Myocyte (in vitro differentiated cells): ENCODE data around the gene GPR152. TPM values are rescaled to one million over a fixed set of nuclear protein-coding genes. Genes with fewer than 3 reads are reported as not detected.
"Not testable (repeated sequence)": the region's sequence is repeated elsewhere in the genome, so short reads cannot be mapped to it uniquely, and the experiment has no call there.

Source experiments
- DNase-seq: peaks from one replicate; pipeline ENCODE4 v3.0.0-alpha.2; 2012; ENCODE audit warnings: low read depth
- total RNA-seq: library from RNA; depleted of rRNA; stranded (reverse); fragments of >200 nt; gene quantifications from 2 replicates; pipeline ENCODE4 v1.2.3, GENCODE V29; 2014

Gene GPR152
- total RNA-seq, 1 donor from 2014 or later, result not detected

DNA sequence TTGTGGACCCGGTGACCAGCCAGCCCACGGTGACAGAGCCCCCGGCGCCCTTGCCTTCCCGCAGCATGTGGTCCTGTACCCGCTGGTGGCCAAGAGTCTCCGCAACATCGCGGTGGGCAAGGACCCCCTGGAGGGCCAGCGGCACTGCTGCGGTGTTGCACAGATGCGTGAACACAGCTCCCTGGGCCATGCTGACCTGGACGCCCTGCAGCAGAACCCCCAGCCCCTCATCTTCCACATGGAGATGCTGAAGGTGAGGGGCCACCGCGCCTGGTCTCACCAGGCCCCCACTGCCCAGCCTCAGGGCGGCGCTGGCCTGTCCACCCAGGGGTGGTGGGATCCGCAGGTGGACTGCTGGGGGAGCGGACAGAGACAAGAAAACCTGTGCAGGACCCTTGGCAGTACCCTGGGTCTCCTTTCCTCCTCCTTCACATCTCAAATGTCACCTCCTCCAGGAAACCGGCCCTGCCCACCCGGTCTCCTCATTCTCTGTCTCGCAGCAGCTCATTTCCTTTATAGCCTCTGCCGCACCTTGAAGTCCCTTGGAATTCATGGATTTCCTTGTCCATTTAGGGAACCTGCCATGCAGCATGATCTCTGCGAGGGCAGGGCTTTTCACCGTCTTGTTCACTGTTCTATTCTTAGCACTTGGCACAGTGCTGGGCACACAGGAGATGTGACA, 36.8 kb upstream of the GPR152 start:
- DNase-seq, result no peak

DNA sequence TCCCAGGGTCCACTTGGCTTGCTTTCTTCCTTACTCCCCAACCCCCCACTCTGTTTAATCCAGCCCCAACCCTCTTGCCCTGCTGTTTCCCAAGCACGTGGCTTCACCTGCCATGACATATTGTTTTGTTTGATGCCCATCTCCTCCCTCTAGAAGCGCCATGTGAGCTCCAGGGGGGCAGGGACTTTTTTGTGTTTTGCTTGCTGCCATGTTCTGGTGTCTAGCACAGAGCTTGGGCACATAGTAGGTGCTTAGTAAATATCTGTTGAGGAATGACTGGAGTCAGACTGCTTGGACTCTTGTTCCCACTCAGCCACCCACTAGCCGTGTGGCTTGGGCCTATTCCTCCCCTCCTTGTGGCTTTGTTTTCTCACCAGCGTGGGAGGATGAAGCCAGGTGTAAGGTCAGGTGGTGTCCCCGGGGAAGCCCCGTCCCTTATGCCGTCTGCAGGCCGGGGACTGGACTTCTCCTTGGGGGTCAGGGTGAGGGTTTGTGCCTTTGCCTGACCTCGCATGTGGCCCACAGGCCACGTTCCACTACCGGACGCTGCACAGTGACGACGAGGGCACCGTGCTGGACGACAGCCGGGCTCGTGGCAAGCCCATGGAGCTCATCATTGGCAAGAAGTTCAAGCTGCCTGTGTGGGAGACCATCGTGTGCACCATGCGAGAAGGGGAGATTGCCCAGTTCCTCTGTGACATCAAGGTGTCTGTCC, 34.1 kb upstream of the GPR152 start:
- no peak for DNase-seq

DNA sequence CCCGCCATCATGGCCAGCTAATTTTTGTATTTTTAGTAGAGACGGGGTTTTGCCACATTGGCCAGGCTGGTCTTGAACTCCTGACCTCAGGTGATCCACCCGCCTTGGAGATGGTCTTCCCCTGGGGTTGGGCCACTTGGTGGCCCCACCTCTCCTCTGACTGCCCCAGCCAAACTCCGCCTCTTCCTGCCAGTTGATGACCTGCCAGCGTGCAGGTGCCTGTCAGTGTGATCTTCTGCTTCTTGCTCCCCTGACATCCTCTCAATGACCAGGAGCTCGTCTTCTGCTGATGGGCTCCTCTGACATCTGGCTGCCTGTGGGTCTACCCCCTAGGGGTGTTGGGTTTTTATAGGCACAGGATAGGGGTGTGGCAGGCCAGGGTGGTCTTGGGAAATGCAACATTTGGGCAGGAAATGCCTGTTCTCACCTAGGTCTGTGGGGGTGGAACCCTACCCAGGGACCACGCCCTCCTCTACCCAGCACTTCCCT, 33.4 kb upstream of the GPR152 start:
- not testable (repeated sequence) for DNase-seq

DNA sequence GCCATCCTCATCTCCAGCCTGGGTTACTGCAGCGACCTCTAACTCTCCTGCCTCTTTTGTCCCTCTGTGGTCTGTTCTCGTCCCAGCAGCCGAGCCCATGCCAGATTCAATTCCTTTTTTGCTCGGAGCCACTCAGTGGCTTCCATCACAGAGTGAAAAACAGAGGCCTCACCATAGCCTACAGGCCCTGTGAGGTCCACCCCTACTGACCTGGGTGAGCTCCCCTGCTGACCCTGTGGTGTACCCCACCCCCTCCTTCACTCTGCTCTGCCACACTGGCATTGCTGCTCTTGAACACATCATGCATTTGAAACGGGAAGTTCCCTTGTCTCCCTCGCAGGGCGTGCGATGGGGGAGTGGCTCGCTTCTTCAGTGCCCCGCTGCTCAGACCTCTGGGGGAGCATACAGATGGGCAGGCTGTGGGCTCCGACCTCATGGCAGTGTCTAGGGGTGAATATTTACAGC, 32.4 kb upstream of the GPR152 start:
- no peak for DNase-seq

DNA sequence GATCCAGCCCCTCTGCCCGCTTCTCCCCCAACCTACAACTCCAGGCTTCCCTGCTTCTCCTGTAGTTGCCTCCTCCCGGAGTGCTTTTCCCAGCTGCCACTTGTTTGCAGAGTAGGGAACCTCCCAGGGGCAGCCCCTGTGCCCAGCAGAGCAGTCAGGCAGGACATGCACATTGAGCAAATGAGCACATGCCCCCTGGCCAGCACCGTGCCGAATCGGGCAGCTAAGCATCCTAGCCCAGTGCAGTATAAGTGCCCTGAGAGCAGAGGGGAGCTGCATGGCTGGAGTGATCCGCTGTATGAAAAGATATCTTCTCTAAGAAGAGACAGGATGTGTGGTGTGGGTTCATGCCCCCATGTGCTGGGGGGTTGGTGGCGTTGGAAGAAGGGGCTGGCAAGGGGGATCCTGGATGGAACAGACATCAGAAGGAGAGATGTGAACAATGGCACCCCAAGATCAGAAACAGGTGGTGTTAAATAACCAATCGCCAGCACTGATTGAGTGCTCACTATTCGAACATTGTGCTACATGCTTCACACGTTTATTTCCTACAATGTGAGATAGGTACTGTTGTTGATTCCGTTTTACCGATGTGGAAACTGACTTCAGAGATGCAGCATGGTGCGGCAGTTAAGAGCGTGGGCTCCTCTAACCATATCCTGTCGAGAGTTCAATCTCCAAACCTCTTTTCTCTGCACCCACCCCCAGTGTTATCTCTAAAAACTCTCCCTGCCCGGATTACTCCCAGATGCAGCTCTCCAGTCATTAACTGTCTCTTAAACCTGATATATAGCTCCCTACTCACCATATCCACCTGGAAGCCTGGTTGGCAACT, 31.5 kb upstream of the GPR152 start:
- DNase-seq, result no peak

DNA sequence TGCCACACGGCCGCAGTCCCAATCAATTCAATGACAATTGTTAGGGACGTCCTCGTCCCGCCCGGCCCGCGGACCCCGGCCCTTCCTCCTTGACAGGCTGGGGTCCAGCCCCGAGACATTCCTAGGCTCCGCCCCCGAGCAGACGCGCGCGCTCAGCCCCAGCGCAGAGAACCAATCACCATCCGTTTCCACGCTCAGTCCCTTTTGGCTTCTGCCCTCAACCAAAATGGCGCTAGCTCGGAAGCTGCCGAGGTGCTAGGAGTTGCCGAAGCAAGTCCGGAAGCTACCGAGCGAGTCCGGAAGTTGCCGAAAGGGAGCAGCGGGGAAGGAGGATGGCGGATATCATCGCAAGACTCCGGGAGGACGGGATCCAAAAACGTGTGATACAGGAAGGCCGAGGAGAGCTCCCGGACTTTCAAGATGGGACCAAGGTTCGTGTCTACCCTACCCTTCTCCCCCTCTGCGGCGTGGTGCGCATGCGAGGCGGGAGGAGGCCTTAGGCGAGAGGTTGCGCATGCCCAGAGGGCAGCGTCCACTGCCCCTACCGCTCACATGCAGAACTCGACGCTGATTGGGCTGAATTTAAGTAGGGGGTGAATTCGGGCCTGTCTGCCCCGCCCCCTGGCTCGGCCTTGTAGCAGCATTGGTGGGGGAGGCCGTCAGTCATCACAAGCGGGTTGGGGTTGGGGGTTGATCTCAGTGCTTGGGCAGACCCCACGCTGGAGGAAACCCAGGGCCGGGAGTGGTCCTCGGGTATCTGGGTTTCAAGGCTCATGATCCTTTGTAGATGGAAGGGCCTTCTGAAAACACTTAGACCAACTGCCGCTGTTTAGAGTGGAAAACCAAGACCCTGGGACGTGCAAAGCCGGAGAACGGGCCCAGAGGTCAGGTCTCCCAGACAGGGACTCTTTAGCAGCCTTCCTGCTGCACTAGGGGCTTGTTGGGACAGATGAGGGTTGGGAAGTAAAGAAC, 30.6 kb upstream of the GPR152 start, which contains the start of gene AIP:
Gene AIP, plus strand, starts transcription at position 200 of the 972 bp plus-strand sequence. Its CDS starts 133 bp downstream, at position 333.
- DNase-seq, result peak; percentile 99

DNA sequence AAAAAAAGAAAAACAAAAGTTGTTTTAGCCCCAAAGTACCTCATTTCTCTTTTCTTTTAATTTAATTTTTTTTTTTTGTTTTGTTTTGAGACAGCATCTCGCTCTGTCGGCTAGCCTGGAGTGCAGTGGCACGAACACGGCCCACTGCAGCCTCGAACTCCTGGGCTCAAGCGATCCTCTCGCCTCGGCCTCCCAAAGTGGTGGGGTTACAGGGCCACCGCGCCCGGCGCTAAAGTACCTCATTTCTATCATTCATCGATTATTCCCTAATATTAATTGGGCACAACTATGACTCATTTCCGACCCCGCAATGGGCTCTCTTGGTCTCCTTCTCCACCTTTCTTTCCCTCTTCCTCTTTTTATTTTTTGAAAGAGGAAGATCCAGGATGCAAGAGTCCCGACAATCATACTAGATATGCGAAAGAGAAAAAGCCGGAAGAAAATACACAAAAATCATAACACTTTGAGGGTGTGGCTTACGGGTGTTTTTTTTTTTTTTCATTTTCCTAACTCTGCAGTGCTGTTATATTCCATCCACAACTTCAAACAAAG, 29.8 kb upstream of the GPR152 start:
- DNase-seq, result no peak

DNA sequence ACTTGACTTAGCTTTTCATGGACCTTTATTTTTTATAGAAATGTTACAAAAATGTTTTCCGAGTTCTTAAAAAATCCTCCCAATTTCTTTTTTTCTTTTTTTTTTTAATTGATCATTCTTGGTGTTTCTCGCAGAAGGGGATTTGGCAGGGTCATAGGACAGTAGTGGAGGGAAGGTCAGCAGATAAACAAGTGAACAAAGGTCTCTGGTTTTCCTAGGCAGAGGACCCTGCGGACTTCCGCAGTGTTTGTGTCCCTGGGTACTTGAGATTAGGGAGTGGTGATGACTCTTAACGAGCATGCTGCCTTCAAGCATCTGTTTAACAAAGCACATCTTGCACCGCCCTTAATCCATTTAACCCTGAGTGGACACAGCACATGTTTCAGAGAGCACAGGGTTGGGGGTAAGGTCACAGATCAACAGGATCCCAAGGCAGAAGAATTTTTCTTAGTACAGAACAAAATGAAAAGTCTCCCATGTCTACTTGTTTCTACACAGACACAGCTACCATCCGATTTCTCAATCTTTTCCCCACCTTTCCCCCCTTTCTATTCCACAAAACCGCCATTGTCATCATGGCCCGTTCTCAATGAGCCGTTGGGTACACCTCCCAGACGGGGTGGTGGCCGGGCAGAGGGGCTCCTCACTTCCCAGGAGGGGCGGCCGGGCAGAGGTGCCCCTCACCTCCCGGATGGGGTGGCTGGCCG, 25.0 kb upstream of the GPR152 start:
- DNase-seq, result not testable (repeated sequence)

DNA sequence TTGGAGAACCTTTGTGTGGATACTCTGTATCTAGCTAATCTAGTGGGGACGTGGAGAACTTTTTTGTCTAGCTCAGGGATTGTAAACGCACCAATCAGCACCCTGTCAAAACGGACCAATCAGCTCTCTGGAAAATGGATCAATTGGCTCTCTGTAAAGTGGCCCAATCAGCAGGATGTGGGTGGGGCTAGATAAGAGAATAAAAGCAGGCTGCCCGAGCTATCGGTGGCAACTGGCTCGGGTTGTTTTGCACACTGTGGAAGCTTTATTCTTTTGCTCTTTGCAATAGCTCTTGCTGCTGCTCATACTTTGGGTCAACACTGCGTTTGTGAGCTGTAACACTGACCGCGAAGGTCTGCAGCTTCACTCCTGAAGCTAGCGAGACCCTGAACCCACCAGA, 24.2 kb upstream of the GPR152 start:
- DNase-seq, result not testable (repeated sequence)

DNA sequence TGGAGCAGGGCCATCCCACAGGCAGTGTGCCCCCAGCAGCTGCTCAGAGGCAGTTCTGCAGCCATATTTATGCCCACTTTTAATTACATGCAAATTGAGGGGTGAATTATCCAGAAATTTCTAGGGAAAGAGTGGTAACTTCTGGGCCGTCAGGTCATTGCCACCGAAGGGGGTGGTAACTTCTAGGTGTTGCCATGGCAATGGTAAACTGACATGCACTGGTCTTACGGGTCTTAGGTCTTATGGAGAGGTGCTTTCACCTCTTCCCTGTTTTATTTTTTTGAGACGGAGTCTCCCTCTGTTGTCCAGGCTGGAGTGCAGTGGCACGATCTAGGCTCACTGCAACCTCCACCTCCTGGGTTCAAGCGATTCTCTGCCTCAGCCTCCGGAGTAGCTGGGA, 20.4 kb upstream of the GPR152 start:
- DNase-seq, result no peak

DNA sequence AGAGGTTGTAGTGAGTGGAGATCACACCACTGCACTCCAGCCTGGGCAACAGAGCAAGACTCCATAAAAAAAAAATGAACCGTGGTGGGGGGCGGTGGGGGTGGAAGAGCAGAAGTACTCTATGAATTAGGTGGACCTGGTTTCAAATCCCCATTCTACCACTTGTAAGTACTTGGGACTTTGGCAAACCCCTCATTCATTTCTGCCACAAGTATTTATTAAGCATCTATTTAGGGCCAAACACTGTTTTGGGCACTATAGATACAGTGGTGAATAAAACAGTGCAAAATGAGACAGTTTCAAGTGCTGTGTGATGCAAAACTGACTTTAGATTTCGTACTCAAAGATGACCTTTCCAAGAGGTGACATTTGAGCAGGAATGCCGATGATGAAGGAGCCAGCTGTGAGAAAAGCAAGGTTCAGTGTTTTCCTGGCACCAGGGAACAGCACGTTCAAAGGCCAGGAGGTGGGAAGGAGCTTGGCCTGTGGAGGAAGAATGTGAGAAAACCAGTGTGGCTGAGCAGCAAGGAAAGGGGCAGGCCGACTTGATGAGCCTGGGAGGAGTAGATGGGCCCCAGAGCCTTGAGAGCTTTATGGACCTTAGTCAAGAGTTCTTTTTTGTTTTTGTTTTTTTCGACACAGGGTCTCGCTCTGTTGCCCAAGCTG, 17.9 kb upstream of the GPR152 start:
- no peak for DNase-seq

DNA sequence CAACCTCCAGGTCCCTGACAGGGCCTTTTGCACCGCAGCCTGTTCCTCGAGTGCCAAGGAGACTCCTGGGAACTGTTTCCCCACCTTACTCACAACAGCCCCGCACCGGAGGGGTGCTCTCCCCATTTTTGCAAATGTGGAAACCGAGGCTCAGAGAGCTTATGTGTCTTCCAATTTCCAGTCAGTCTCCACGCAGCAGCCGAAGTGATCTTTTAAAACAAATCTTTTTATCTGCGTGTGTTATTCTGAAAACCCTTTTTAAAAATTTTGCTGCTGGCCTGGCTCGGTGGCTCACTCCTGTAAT, 16.9 kb upstream of the GPR152 start:
- DNase-seq, result no peak

DNA sequence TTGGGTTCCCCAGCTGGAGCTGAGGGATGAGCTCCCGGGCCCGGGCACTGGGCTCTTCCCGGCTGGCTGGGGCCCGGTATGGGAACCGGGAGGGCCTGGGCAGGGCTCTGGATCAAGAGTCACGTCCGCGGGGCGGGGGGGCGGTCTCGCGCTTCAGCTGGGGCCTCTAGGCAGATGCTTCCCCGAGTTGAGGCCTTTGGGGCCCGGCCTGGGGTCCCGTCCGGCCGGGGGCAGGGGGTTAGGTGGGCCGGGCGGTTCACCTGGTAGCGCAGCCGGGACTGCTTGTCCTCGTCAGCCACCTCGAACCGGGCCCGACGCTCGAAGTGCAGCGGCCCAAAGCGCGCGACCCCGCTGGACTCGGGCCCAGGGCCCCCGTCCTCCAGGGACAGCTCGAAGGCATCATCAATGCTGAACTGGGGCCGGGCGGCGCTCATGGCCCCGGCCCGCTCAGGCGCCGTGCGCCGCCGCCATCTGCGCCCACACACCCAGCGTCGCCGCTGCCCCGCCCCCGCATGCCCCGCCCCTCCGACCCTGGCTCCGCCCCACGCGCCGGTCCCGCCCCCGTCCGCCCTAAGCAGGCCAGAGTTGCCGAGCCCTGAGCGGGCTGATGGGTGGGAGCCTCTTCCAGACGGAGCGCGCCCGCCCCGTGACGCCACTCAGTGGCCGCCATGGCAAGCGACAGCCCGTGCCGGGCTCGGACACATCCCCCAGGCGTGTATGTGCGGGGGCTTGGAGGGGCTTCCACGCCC, 16.4 kb upstream of the GPR152 start, which contains the start of gene TMEM134:
Gene TMEM134, minus strand, starts transcription at position 493 of the 749 bp plus-strand sequence. Its CDS starts 59 bp downstream, at position 434.
- DNase-seq, result peak; percentile 93

DNA sequence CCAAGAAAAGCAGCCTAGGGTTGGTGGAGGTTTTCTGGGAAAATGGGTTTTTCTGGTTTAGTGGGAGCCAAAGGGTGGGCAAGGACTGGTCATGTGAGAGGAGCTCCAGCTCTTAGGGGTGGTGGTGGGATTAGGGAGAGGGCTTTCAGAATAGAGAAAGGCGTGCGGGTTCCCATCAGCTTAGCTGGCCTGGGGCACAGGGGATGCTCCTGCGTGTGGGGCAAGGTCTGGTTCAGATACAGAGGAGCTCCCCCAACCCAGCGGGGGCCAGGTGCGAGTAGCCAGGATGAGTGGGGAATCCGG, 15.9 kb upstream of the GPR152 start:
- no peak for DNase-seq

DNA sequence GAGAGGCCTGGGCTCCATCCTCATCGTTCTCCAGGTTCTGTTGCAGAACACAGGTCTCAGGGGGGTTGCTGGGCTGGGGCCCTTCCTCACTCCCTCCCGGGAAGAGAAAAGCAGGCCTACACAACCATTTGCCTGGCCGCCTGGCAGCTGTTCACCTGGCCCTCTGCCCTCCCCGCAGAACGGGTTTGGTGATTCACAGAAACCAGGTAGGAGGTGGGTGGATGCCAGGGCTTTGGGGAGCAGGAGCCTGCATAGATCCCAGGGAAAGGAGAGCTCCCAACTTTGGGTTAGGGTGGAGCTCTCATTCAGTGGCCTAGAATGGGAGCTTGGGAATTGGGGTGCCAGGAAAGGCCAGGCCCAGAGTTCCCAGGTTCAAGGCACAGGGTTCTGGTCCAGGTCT, 15.5 kb upstream of the GPR152 start:
- peak; percentile 38 for DNase-seq

DNA sequence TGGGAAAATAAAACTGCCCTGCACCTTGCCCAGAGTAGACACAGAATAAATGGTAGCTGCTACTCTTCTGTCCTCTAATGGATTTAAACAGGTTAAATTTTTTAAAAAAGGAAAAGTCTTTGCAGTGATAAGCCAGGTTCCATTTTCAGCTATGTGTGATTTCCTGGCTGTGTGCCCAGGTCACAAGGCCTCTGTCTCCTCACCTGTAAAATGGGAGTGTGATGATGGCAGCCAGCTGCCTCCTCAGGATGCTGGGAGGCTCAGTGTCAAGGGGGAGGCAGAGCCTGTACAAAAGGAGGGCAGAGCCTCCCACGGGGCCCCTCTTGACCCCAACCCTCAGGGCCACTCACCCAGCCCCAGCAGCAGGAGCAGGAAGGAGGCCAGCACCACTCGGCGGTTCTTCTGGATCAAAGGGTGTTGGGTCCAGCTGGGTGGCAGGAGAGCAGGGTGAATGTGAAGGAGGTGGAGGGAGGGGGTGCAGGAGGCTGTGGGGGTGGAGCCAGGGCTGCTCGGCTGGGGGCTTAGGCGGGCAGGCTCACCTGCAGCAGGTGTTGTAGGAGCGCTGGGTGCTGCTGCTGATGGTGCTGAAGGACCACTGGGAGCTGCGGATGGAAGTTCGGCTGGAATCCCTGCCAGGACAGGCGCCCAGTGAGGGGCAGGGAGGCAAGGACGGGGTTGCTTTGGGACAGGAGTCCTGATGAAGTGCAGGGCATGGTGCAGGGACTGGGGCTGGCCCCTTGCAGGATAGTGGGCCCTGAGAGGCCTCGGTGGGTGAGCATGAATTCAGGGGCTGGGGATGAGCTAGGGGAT, 14.6 kb upstream of the GPR152 start:
- DNase-seq, result no peak

DNA sequence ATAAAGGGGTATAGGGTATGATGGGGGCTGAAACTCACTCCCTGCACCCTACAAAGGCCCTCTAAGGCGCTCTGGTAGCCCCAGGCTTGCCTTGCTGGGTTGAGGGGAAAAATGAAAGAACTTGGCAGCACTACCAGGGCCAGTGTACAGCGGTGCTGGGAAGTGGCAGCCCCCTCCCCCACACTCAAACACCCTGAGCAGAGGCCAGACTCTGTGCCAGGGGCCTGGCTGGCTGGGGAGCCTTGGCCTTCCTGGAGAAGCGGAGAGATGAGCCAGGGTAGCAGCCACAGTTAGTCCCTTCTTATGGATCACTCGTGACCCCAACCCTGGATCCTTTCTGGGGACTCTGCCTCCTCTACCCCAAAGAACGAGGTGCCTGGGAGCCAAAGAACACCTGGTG, 13.8 kb upstream of the GPR152 start:
- DNase-seq, result no peak

DNA sequence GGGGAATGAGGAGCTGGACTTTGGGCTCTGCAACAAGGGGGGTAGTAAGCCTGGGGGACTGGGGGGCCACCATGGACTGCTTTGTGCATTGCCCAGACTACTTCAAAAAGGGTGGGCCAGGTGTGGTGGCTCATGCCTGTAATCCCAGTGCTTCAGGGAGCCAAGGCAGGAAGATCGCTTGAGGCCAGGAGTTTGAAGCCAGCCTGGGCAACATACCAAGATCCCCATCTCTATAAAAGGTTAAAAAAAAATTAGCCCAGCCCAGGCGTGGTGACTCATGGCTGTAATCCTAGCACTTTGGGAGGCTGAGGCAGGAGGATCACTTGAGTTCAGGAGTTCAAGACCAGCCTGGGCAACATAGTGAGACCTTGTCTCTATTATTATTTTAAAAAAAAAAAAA, 13.0 kb upstream of the GPR152 start:
- not testable (repeated sequence) for DNase-seq
